NCI-H748 (cell line): ENCODE results near the gene SERP2.
"Not testable (repeated sequence)": the region's sequence is repeated elsewhere in the genome, so short reads cannot be mapped to it uniquely, and the experiment has no call there.

Source experiments
- DNase-seq: peaks from one replicate; lab custom pipeline; 2025; ENCODE audit not compliant: unreplicated experiment; lab: John Stamatoyannopoulos, UW

Gene SERP2

DNA sequence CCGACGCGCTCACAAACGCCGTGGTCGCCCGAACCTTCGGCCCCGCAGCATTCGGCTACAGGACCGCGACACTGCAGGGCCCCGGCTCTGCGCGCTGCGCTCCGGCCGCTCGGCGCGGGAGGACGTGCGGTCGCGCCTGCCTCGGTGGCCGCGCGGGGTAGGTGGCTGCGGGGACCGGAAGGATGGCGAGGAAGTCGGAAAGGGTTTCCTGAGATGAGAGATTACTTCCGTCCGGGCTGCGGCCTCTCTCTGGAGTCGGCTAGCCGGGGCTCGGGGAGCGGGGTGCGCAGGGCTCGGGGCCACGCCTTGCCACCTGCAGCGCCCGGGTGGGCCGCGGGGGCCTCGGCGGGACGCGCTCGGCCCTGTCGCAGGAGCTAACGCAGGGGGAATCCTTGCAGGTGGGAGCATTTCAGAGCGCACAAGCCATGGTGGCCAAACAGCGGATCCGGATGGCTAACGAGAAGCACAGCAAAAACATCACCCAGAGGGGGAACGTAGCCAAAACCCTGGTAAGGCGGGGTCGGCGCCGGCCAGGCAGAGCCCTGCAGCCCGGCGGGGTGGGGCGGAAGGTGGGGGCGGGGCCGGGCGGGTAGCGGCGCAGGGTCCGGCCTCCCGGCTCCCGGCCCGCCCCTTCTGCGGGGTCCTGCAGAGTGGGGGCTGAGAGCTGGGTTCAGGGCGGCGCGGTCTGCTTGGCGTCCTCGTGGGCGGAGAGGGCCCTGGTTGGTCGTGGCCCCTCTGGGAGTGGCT lies at the start of gene SERP2:
Gene SERP2 (plus strand): TSS at position 224 of the 747 bp plus-strand sequence. CDS start 202 bp downstream, at position 426.
- no peak for DNase-seq

DNA sequence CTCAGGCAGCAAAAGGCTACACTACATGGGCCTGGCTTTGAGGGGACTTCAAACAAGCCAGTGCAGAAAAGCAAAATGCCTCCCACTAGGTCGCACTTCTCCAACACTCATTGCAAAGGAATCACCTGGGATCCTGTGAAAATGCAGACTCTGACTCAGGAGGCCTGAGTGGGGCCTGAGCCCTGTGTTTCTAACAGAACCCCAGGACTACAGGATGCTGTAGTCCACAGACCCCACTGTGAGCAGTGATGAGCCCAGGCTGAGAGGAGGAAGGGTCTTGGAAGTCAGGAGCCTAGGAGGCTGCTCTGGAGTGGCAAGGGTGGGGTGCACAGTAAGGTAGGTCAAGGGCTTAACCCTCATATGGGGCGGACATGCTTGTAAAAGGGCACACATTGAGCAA lies 46.7 kb upstream of the SERP2 start:
- DNase-seq = no peak

DNA sequence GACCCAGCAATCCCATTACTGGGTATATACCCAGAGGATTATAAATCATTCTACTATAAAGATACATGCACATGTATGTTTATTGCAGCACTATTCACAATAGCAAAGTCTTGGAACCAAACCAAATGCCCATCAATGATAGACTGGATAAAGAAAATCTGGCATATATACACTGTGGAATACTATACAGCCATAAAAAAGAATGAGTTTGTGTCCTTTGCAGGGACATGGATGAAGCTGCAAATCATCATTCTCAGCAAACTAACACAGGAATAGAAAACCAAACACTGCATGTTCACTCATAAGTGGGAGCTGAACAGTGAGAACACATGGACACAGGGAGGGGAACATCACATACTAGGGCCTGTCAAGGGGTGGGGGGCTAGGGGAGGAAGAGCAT lies 44.6 kb upstream of the SERP2 start:
- not testable (repeated sequence) for DNase-seq

DNA sequence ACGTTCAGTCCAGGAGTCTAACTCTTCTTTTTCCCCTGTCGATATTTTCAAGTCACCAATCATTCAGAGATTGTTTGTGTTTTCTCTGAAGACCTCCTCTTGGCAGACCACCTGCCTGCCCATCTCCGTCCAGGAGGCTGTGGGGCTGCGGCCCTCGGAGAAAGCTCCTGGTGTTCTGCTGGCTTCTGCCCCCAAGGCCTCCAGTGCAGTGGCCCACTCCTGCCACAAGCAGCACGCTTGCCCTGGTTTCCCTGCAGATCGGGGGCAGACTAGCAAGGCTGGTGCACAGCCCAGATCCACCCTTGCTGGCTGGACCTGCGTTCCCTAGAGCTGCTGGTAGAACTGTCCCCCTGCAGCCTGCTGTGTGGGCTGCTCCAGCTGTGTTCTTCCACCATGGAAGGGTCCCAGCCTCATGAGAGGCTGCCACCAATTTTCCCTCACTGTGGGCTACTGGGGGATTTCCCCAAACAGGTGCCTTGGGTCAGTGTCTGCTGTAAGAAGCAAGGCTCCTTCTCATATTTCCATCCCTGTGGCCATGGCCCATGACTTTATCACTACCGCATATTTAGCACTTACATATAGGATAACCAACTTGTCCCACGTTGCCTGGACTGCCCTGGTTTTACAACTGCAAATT lies 43.6 kb upstream of the SERP2 start:
- no peak for DNase-seq

DNA sequence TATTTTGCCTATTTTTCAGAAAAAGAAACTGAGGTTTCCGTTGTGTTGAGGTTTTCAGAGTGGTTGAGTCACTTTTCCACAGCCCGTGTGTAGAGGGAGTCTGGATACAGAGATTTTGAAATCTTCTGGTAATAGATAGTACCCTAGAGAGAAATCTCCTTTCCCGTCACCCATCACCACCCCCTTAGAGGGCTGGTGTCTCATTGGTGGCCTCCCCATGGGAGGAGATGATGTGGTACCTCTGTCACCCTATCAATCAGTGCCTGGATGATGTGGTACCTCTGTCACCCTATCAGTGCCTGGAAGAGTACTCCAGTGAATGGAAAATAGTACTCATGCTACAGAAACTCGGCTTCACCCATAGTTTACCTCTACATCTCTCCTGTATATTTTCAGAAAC lies 42.2 kb upstream of the SERP2 start:
- DNase-seq = no peak

DNA sequence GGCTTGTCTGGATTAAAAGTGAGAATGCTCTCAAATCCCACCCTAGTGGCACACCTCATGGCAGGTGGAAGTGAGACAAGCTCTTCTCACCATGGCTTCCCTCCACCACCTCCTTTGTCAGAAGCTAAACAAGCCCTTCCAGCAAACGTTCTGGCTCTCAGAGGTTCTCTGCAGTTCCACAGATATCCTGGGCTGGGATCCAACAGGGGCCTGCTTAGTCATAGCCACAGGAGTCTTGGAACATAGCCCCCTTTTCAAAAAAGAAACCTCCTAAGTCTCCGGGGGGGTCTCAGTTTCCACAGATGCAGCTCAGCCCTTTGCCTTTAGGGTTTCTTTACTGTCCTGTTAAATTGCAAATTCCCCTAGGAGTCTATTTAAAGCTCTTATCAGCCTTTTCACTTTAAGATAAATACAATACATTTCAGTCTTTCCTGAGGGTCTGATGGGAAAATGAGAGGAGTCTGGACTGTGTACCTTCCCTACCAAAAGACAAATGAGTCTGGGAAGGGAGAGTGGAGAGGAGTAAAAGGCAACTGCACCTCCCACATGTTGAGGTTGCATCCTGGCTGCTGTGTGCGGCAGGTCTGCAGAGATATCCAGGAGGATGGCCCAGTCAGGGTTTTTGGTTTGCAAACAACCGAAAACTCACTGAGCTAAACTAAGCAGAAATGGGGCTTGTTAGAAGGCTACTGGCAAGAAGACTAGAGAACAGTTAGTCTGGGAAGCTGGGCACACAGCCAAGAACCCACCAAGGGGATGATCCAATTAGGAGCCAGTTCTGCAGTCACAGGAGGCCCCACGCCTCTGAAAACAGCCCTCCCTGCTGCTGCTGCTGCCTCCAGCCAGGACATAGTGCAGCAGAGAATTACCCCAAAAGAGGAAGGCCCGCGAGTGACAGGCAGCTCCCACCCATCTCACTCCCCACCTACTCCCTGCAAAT lies 41.4 kb upstream of the SERP2 start:
- DNase-seq = peak; percentile 71

DNA sequence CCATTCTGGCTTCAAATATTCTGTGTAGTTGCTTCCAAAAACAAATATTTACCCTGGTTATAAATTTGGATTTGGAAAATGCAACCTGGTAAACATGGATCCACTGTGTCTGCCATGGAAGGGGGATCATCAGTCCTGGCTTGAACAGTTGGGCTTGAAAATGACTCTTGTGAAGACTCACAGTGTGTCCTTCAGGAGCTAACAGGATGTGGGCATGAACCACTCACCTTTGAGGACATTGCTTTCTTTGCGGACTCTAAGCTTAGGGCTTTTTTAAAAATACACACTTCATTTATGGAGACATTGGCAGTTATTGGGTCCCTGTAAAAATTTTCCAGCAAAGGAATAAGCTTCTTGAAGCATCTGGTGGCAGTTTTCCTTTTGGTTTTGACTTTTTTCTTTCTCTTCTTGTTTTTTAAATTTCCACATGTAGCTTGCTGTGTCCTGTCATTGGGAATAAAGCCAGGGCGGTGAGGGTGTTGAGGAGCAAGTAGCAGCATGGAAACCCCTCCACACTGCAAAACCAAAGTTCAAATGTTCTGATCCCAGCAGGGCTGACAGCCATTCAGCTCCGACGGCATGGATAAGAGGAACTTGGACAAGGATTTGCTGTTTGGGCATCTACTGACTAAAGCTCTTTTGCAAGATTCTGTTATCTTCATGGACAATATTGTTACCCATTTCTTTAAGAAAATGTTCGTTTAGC lies 39.5 kb upstream of the SERP2 start:
- no peak for DNase-seq

DNA sequence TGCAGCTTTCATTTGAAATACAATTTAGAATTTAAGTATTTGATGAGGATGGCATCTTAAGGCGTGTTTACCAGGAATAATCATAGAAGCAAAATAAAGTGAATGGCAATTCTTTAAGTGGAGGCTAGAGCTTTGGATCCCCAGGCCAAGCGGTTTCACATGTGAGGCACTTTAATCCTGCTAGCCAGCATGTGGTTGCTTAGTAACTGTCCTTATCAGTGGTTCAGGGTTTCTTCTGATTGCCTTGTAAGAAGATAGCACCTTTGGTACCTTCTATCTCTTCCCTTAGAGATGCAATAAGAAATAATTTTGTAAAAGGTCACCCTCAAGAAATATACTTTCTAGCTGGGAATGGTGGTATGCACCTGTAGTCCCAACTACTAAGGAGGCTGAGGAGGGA lies 38.9 kb upstream of the SERP2 start:
- DNase-seq = no peak

DNA sequence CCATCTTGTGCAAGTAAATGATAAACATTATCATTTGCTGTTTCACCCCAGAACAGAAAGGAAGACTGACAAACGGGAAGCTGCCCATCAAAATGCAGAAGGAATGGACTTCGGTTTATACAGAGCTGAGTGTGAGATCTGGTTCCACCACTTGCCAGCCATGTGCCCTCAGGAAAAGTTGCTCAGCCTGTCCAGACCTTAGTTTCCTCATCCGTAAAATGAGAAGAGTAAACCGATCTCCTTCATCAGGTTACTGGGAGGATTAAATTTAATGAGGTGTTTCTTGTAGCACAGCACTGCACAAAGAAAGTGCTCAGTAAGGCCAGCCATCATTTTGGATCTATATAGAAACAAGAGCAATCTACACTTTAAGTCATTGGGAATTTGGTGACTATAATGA lies 36.7 kb upstream of the SERP2 start:
- DNase-seq = no peak

DNA sequence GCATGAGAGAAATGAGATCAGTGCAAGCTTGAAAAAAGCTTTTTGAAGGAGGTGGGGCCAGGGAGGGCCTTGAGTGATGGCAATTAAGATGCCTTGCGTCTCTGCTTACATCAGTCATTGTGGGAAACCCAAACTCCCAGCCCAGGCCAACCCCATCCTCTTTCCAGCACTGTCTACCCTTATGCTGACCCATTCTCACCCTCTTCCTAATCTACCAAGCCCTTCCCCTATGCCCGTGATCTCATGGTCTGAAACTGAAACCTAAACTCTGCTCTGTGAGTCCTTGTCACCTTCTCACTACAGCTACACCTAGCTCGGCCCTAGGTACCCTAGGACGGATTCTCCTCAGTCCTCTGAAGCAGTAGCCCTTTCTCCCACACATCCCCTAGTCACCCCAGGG lies 36.0 kb upstream of the SERP2 start:
- DNase-seq = no peak

DNA sequence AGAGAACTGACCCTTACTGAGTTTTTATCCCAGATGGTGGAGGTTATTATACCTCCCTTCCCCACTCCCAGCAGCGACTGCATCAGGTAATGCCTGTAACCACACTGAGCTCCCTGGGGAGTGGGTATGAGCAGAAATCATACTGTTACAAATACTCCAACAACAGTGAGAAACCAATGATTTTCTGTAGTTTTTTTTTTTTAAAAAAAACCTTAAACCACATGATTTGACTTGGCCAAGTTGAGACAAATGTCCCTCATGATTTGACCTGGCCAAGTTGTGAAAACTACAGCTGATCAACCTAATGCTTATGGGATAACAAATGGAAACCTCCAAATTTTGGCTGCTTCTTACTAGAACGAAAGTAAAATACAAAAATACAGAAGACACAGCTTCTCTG lies 33.1 kb upstream of the SERP2 start:
- no peak for DNase-seq

DNA sequence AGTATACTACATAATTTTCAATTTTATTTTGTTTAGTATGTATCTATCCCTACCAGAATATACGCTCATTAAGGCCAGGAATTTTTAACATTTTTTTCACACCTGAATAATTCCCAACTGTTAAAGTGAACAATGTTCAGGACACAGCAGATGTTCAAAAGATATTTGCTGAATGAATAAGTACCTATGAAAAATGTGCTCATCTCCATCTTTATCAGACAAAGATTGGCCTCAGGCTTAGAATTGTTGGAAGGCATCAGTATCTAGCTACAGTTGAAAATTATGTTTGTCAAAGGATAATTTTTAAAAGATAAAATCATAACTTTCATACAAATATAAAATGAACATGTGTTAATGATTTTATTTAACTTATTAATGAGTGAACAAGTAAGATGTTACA lies 30.9 kb upstream of the SERP2 start:
- no peak for DNase-seq

DNA sequence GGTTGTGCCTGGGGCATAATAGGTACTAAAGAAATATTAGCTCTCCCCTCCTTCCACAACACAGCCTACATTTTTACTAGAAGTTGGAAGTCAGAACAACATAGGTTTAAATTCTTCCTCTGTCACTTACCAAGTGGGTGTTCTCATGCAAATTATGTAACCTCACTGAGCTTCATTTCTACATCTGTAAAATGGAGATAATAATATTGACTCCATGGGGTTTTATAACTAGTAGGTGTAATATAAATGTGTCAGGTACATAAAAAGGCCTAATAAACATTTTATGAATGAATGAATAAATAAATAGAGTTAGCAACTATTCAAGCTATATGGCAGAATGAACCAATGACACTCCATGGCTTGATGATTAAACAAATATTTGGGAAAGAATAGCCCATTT lies 27.1 kb upstream of the SERP2 start:
- no peak for DNase-seq

DNA sequence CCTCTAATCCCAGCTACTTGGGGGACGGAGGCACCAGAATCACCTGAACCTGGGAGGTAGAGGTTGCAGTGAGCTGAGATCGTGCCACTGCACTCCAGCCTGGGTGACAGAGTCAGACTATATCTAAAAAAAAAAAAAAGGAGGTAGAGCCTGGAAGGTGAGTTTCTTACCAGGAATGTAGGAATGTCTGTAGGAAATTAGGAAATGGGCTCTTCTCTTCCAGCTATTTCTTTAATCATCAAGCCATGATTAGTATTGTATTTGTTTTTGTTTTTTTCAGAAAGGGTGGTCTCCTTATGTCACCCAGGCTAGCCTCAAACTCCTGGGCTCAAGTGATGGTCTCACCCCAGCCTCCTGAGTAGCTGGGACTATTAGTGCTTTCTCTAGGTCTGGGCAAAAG lies 26.3 kb upstream of the SERP2 start:
- DNase-seq = no peak

DNA sequence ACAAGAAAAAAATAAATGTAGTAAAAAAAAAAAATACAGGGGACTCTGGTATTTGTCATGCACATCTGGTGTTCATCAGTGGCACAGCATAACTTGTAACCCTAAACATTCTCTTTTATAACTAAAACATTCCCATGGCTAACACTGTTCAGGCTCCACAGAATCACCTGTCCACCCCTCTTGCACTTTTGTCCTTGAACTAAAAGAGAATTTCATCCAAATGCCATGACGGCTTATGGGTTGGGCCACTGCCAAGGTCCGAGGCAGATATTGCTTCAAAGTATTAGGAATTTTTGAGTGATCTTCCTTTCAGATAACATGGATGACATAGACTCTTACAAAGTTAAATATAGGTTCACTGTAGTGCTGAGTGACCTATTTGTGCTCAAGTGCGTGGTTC lies 25.7 kb upstream of the SERP2 start:
- no peak for DNase-seq

DNA sequence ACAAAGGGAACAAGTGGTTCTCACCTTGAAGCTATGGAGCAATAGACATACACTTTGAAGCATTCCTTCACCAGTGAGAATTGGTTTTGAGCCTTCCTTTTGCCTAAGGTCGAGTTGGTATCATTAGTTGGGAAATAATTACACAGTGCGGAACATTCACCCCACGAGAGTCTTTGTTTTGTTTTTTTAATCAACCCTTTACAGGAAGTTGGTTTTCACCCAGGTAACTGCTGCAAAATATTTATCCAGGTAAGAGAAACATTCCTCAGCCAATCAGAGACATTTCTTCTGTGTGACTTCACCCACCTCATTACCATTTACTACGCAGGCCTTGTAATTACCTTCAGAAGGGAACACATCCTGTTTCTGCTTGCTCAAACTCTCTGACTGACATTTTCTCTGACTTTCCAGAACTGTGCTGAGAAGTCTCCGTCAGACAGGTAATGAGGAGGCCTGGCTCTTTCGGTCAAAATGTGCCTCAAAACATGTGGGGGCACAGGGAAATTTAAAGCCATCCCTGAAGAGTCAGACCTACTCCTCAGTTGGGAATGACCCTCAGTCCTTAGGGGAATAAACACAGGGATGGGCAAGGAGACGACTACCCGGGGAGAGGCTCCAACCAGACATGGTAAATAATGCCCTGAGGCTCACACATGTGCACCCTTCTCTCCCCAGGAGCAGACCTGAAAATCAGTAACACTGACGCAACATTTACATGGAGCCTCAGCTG lies 22.7 kb upstream of the SERP2 start:
- peak; percentile 78 for DNase-seq

DNA sequence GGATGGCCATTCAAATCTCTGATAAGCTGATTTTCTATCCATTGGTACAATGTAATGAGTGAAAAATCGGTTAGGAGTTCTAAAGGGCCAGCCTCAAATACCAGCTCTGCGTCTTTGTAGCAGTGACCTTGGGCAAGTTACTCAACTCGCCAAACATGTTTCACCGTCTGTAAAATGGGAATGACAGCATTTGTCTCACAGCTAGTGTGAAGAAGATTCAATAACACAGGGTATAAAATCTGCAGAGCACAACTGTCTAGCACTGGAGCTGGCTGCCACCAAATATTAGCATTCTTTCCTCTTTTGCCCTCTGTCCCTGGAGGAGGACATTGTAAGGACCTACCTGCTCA lies 22.1 kb upstream of the SERP2 start:
- DNase-seq = no peak

DNA sequence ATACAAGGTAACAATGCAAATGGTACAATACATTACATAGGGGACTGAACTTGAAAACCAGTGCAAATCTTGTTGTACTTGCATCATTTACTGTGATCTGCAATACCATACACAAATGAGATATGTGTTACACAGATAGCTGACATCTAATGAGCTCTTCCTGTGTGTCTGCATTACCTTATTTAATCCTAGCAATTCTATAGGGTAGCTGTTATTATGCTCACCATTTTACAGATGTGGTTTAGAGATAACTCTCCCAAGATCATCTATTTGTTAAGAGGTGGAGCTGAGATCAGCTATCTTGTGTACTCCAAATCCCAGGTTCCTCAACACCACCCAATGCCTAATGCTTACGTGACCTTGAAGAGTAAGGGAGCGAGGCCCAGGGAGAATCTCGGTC lies 21.4 kb upstream of the SERP2 start:
- no peak for DNase-seq

DNA sequence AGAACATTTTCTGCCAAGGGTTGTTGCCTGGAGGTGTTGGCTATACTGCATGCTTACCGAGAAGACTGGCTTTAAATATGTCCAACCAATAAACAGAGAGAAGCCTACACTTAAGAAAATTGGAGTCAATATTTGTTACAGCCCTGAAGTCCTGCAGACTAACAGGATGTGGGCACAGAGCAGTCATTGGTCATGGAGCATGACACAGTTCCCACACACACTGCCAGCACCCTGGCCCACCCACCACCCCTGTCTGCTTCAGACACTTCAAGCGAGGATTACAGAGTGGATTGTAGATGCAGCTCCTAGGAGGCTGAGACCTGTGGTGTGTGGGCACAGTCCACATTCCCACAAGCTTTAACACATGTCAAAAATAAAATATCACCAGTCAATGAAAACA lies 21.0 kb upstream of the SERP2 start:
- DNase-seq = no peak

DNA sequence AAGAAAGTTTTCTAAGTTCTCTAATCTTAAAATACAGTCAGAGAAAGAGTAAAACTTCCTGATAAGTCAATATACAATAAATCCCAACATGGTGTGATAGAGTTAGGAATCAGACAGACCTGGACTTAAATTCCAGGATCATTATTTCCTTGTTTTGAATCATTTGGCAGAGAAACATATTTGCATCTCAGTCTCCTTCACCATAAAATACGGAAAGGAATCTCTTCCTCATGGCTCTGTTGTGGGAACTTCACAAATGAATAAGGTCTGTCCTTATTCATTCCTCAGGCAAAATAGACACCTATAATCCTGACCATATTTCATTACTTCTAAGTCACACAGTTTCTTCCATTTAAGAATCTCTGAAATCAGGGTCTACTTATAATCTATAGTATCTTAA lies 19.3 kb upstream of the SERP2 start:
- no peak for DNase-seq

DNA sequence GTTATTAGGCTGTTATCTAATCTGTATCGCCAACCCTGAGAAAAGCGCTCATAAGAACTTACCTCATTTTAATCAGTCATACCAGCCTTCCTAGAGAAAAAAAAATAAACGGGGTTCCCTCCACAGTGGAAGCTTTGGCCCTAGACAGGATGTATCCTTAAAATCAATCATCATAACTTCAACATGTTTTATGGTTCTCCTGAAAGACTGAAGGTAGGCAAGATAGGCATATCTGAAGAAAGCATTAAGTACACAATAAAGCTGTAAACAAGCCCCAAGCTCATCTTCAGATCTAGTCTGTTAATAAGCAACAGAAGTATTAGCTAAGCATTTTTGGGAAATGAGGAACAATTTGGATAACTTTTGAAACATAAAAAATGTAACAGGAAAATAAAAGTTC lies 18.7 kb upstream of the SERP2 start:
- DNase-seq = no peak
